ENCODE measurements around the gene TRPC3.

Gene TRPC3

DNA sequence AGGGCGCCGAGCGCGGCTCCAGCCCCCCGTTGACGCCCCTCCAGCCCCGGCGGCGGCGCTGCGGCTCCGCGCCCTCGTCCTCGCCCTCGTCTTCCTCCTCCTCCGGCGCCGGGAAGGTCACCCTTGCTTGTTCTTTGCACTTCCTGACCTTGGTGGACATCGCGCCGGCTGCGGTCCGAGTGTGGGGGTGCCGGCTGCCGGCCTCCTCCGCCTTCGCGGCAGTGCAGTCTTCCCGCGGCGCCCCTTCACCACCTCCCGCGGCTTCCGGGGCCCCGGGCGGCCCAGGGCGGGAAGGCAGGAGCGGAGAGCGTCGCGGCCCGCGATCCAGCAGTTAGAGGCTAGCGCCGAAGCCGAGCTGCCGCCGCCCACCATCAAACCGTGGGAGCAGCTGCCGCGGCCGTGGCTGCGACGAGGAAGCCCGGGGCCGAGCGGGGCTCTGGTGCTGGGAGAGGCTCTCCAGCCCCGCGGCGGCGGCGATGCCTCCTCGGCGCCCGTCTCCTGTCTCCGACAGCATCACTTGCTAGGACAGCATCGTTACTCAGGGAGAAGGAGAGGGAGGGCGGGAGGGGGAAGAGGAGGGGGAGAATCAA, at the start of gene TRPC3:
TSS of gene TRPC3 (minus strand) at position 540 of the 590 bp plus-strand sequence. CDS start at position 160, 380 bp downstream.
- Mint-ChIP-seq H3K9me3 (no peaks in the 10 kb centered on the region), H3K27me3 (peaks cover 68% of the 10 kb centered on the region), H3K36me3 (ENCODE audit: low read depth) (no peaks in the 10 kb centered on the region), H3K4me3 (peak within 1 kb of the TSS; percentile 78), H3K27ac (no peak within 1 kb of the TSS), H3K4me1 (ENCODE audit: low read depth) (peaks cover 13% of the 10 kb centered on the region)
- intact Hi-C loops (cut with micrococcal nuclease): no loop called here

DNA sequence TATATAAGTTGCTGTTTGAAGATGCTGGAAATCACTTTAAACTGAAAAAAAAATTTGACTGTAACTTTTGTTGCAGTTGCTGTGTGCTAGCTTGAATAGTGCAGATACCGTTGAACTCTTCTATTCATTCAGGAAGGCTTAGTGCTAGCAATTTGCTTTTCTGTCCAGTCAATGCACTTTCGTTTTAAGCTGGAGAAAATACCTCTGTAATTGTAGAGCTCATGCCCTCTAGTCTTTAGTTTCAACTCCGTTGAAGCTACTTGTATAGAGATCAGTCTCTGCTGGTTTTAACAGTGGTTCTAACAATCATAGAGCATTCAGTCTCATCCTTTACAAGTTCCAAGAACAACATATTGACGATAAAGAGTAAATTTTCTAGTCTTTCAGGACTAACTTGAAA, 49.0 kb upstream of the TRPC3 start:
- Mint-ChIP-seq H3K27me3 (peaks cover 4% of the 10 kb centered on the region), H3K4me1 (ENCODE audit: low read depth) (no peaks in the 10 kb centered on the region), H3K4me3 (no peak overlapping the region), H3K9me3 (no peaks in the 10 kb centered on the region), H3K36me3 (ENCODE audit: low read depth) (no peaks in the 10 kb centered on the region), H3K27ac (no peak overlapping the region)
- intact Hi-C loops (cut with micrococcal nuclease): no loop called here

DNA sequence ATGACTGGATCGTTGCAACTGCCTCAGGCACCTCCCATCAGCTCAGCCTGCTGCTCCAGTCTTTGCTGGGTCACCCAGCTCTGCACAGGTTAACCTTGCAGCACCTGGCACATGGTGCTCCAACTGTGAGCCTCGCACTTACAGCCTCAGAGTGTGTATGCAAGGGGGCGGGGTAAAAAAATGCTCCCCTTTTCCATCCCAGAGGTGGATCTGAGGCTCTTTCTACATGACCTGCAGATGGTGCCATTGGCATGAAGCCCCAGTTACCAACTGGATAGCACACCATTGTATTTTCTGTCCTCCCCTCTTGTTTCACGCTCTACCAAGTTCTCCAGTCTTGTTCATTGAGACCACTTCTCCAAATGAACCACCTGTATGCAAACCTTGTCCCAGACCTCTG, 46.2 kb upstream of the TRPC3 start:
- intact Hi-C loops (cut with micrococcal nuclease): no loop called here
- Mint-ChIP-seq H3K4me1 (ENCODE audit: low read depth) (no peaks in the 10 kb centered on the region), H3K4me3 (no peak overlapping the region), H3K27me3 (peaks cover 8% of the 10 kb centered on the region), H3K27ac (no peak overlapping the region), H3K36me3 (ENCODE audit: low read depth) (no peaks in the 10 kb centered on the region), H3K9me3 (no peaks in the 10 kb centered on the region)

- Mint-ChIP-seq H3K4me1 (ENCODE audit: low read depth) (no peaks in the 10 kb centered on the region), H3K27ac (no peak overlapping the region), H3K4me3 (no peak overlapping the region), H3K36me3 (ENCODE audit: low read depth) (no peaks in the 10 kb centered on the region), H3K27me3 (peaks cover 8% of the 10 kb centered on the region), H3K9me3 (no peaks in the 10 kb centered on the region)
- intact Hi-C loops (cut with micrococcal nuclease): no loop called here
Measured at GRCh38 chr4:121995790-121996537, 44.1 kb upstream of the TRPC3 start.

- Mint-ChIP-seq H3K4me1 (ENCODE audit: low read depth) (no peaks in the 10 kb centered on the region), H3K9me3 (no peaks in the 10 kb centered on the region), H3K4me3 (no peak overlapping the region), H3K36me3 (ENCODE audit: low read depth) (no peaks in the 10 kb centered on the region), H3K27ac (no peak overlapping the region), H3K27me3 (peaks cover 16% of the 10 kb centered on the region)
- intact Hi-C loops (cut with micrococcal nuclease): no loop called here
Measured at GRCh38 chr4:121991968-121992367, 40.1 kb upstream of the TRPC3 start.

DNA sequence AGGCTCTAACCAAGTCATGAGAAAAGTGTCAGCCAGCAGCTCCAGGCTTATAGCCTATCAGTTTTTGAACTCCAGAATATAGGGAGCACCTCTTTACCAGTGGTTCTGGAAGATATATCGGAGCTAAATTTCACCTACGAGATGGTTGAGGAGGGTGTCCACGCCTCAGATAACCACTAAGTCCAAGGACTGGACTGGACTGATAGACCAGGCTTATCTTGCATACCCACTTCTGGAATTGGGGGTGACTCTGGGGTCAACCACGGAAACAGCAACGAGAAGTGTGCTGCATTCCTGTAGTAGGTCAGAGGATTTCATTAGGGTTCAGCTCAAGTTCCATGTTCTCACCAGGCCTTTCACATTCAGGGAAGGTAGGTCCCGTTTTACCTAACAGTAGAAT, 38.6 kb upstream of the TRPC3 start:
- Mint-ChIP-seq H3K4me3 (no peak overlapping the region), H3K9me3 (no peaks in the 10 kb centered on the region), H3K27me3 (peaks cover 13% of the 10 kb centered on the region), H3K36me3 (ENCODE audit: low read depth) (no peaks in the 10 kb centered on the region), H3K4me1 (ENCODE audit: low read depth) (no peaks in the 10 kb centered on the region), H3K27ac (no peak overlapping the region)
- intact Hi-C loops (cut with micrococcal nuclease): no loop called here

- H3K4me1 Mint-ChIP-seq (ENCODE audit: low read depth): no peaks in the 10 kb centered on the region
- no peaks in the 10 kb centered on the region for H3K36me3 Mint-ChIP-seq (ENCODE audit: low read depth)
- peaks cover 11% of the 10 kb centered on the region for H3K27me3 Mint-ChIP-seq
- H3K4me3 Mint-ChIP-seq: no peak overlapping the region
- no peak overlapping the region for H3K27ac Mint-ChIP-seq
- H3K9me3 Mint-ChIP-seq: no peaks in the 10 kb centered on the region
- intact Hi-C loops (cut with micrococcal nuclease): no loop called here
Measured at GRCh38 chr4:121989715-121990114, 37.9 kb upstream of the TRPC3 start.

- Mint-ChIP-seq H3K4me3 (no peak overlapping the region), H3K27ac (no peak overlapping the region), H3K27me3 (peaks cover 9% of the 10 kb centered on the region), H3K9me3 (no peaks in the 10 kb centered on the region), H3K36me3 (ENCODE audit: low read depth) (no peaks in the 10 kb centered on the region), H3K4me1 (ENCODE audit: low read depth) (no peaks in the 10 kb centered on the region)
- intact Hi-C loops (cut with micrococcal nuclease): no loop called here
Measured at GRCh38 chr4:121988950-121989349, 37.1 kb upstream of the TRPC3 start.

GRCh38 chr4:121980643-121981042, 28.8 kb upstream of the TRPC3 start:
- no peaks in the 10 kb centered on the region for H3K36me3 Mint-ChIP-seq (ENCODE audit: low read depth)
- no peak overlapping the region for H3K4me3 Mint-ChIP-seq
- H3K9me3 Mint-ChIP-seq: no peaks in the 10 kb centered on the region
- intact Hi-C loops (cut with micrococcal nuclease): no loop called here
- peaks cover 16% of the 10 kb centered on the region for H3K4me1 Mint-ChIP-seq (ENCODE audit: low read depth)
- H3K27me3 Mint-ChIP-seq: peaks cover 3% of the 10 kb centered on the region
- H3K27ac Mint-ChIP-seq: no peak overlapping the region

DNA sequence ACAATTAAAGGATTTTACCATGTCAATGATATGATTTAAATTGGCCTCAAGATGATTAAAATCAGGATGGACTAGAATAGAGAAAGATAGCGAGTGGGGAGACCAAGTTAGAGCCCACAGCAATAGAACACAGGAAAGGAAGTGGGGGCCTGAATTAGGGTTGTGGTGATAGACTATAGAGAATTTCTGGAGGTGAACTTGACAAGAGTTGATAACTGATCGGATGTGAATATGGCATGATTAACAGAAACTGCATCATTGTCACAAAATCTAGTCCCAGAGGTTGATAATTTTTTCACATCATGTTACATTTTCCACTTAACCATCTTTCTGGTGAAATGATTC, 26.3 kb upstream of the TRPC3 start:
- Mint-ChIP-seq H3K4me1 (ENCODE audit: low read depth) (peaks cover 16% of the 10 kb centered on the region), H3K27ac (no peak overlapping the region), H3K4me3 (no peak overlapping the region), H3K27me3 (peaks cover 3% of the 10 kb centered on the region), H3K9me3 (no peaks in the 10 kb centered on the region), H3K36me3 (ENCODE audit: low read depth) (no peaks in the 10 kb centered on the region)
- intact Hi-C loops (cut with micrococcal nuclease): no loop called here

- no peak overlapping the region for H3K4me3 Mint-ChIP-seq
- peaks cover 3% of the 10 kb centered on the region for H3K27me3 Mint-ChIP-seq
- peaks cover 16% of the 10 kb centered on the region for H3K4me1 Mint-ChIP-seq (ENCODE audit: low read depth)
- intact Hi-C loops (cut with micrococcal nuclease): no loop called here
- no peaks in the 10 kb centered on the region for H3K9me3 Mint-ChIP-seq
- H3K36me3 Mint-ChIP-seq (ENCODE audit: low read depth): no peaks in the 10 kb centered on the region
- no peak overlapping the region for H3K27ac Mint-ChIP-seq
Measured at GRCh38 chr4:121977251-121978171, 25.7 kb upstream of the TRPC3 start.

DNA sequence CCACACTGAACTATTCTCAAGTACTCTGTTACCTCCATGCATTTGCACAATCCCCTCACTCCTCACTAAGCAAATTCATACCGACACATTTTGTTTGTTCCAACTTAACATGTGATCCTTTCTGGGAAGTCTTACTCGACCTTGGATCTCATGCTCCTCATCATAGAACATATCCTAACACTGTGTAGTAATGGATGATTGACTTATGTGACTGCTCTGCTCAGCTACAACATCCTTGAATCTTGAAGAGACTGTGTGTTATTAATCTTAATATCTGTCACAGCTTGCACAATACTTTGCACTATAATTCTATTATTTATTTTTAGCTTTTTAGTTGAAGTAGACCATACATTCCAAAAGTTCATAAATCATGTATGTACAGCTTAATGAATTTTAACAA, 23.9 kb upstream of the TRPC3 start:
- H3K27me3 Mint-ChIP-seq: peaks cover 3% of the 10 kb centered on the region
- no peak overlapping the region for H3K27ac Mint-ChIP-seq
- no peaks in the 10 kb centered on the region for H3K9me3 Mint-ChIP-seq
- intact Hi-C loops (cut with micrococcal nuclease): no loop called here
- H3K4me3 Mint-ChIP-seq: no peak overlapping the region
- peaks cover 16% of the 10 kb centered on the region for H3K4me1 Mint-ChIP-seq (ENCODE audit: low read depth)
- H3K36me3 Mint-ChIP-seq (ENCODE audit: low read depth): no peaks in the 10 kb centered on the region

- Mint-ChIP-seq H3K9me3 (no peaks in the 10 kb centered on the region), H3K4me1 (ENCODE audit: low read depth) (peaks cover 16% of the 10 kb centered on the region), H3K36me3 (ENCODE audit: low read depth) (no peaks in the 10 kb centered on the region), H3K4me3 (no peak overlapping the region), H3K27me3 (peaks cover 7% of the 10 kb centered on the region), H3K27ac (no peak overlapping the region)
- intact Hi-C loops (cut with micrococcal nuclease): no loop called here
Measured at GRCh38 chr4:121973816-121974215, 22.0 kb upstream of the TRPC3 start.

- H3K9me3 Mint-ChIP-seq: no peaks in the 10 kb centered on the region
Measured at GRCh38 chr4:121968859-121969258, 17.0 kb upstream of the TRPC3 start.

More at GRCh38 chr4:121968859-121969258, 17.0 kb upstream of the TRPC3 start:
- Mint-ChIP-seq H3K27me3 (peaks cover 11% of the 10 kb centered on the region), H3K4me3 (no peak overlapping the region), H3K36me3 (ENCODE audit: low read depth) (no peaks in the 10 kb centered on the region), H3K4me1 (ENCODE audit: low read depth) (no peaks in the 10 kb centered on the region), H3K27ac (no peak overlapping the region)
- intact Hi-C loops (cut with micrococcal nuclease): no loop called here

All from dendritic cell treated with granulocyte-macrophage colony-stimulating factor and Interleukin-4, amounts not matched to agents 40 ng/mL and 50 ng/mL, for 4 days (primary cell).